ENCODE results near the gene ACVR1C.

DNA sequence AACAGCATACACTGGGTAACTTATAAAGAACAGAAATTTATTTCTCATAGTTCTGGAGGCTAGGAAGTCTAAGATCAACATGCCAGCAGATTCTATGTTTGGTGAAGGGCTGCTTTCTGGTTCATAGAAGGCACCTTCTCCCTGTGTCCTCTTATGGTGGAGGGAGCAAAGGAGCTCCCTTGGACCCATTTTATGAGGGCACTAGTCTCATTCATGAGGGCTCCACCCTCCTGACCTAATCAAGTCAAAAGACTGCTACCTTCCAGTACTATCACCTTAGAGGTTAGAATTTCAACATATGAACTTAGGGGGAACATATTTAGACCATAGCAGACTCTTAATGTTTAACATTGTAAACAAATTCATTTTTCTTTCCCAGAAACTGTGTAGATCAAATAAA, 54.5 kb downstream of the ACVR1C start:
- TF ChIP-seq, protein P1, sequence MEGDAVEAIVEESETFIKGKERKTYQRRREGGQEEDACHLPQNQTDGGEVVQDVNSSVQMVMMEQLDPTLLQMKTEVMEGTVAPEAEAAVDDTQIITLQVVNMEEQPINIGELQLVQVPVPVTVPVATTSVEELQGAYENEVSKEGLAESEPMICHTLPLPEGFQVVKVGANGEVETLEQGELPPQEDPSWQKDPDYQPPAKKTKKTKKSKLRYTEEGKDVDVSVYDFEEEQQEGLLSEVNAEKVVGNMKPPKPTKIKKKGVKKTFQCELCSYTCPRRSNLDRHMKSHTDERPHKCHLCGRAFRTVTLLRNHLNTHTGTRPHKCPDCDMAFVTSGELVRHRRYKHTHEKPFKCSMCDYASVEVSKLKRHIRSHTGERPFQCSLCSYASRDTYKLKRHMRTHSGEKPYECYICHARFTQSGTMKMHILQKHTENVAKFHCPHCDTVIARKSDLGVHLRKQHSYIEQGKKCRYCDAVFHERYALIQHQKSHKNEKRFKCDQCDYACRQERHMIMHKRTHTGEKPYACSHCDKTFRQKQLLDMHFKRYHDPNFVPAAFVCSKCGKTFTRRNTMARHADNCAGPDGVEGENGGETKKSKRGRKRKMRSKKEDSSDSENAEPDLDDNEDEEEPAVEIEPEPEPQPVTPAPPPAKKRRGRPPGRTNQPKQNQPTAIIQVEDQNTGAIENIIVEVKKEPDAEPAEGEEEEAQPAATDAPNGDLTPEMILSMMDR (IDR thresholded peaks at IDR 0.05), result no peak
- no peak for TF ChIP-seq POLR2A (IDR thresholded peaks at IDR 0.05)
